Mesenchymal stem cell (in vitro differentiated cells and primary cell): ENCODE results near the gene C1orf35.
"Not testable (repeated sequence)": the region's sequence is repeated elsewhere in the genome, so short reads cannot be mapped to it uniquely, and the experiment has no call there.

ENCODE experiments used
- DNase-seq: peaks from one replicate; pipeline ENCODE4 v3.0.0-alpha.2; 2013
- H2AFZ ChIP-seq: one replicate; pipeline ENCODE4 v1.6.1; 2013; ENCODE audit warnings: low read depth, mild to moderate bottlenecking, control low read depth, inconsistent platforms, low read length, moderate library complexity
- H2AK5ac ChIP-seq: 2 replicates; pipeline ENCODE4 v1.6.1; 2013; ENCODE audit warnings: low read length, moderate library complexity, mild to moderate bottlenecking, inconsistent platforms; ENCODE audit not compliant: severe bottlenecking
- H2BK120ac ChIP-seq: one replicate; pipeline ENCODE4 v1.6.1; 2013; ENCODE audit warnings: low read depth, mild to moderate bottlenecking, inconsistent platforms, low read length, moderate library complexity
- H2BK12ac ChIP-seq, 2 experiments: one replicate each; pipeline ENCODE4 v1.6.1; 2013; ENCODE audit warnings: inconsistent platforms in 2 of 2, low read length in 2 of 2, mild to moderate bottlenecking in 2 of 2, moderate library complexity in 2 of 2, control low read depth in 1 of 2
- H2BK15ac ChIP-seq: one replicate; pipeline ENCODE4 v1.6.1; 2013; ENCODE audit warnings: mild to moderate bottlenecking, low read depth, inconsistent platforms; ENCODE audit not compliant: poor library complexity, severe bottlenecking
- H2BK5ac ChIP-seq: 2 replicates; pipeline ENCODE4 v1.6.1; 2013; ENCODE audit warnings: low read depth, mild to moderate bottlenecking, low read length, control low read depth, inconsistent platforms; ENCODE audit not compliant: poor library complexity, severe bottlenecking
- H3K14ac ChIP-seq, 2 experiments: one replicate each; pipeline ENCODE4 v1.6.1; 2013; ENCODE audit warnings: inconsistent platforms in 2 of 2, low read length in 2 of 2, control low read depth in 1 of 2, mild to moderate bottlenecking in 1 of 2, moderate library complexity in 1 of 2
- H3K18ac ChIP-seq, 2 experiments: one replicate each; pipeline ENCODE4 v1.6.1; 2013; ENCODE audit warnings: inconsistent platforms in 2 of 2, low read length in 2 of 2, control low read depth in 1 of 2, low read depth in 1 of 2, mild to moderate bottlenecking in 1 of 2
- H3K23ac ChIP-seq, 2 experiments: one replicate each; pipeline ENCODE4 v1.6.1; 2013; ENCODE audit warnings: inconsistent platforms in 2 of 2, low read length in 2 of 2, mild to moderate bottlenecking in 2 of 2, moderate library complexity in 2 of 2, control low read depth in 1 of 2
- H3K27ac ChIP-seq: 2 replicates; pipeline ENCODE4 v1.5.1; 2013; ENCODE audit warnings: mild to moderate bottlenecking, moderate library complexity, low read length, control low read depth, inconsistent platforms; ENCODE audit not compliant: poor library complexity, severe bottlenecking
- H3K27me3 ChIP-seq, 2 experiments: 2 replicates each; pipeline versions ENCODE4 v1.6.1 to v1.7.0; 2013; ENCODE audit warnings: low read length in 2 of 2, mild to moderate bottlenecking in 2 of 2, moderate library complexity in 2 of 2, control low read depth in 1 of 2, inconsistent platforms in 1 of 2; ENCODE audit not compliant: control insufficient read depth in 1 of 2, insufficient read depth in 1 of 2
- H3K36me3 ChIP-seq, 2 experiments: 2 replicates each; pipeline versions ENCODE4 v1.6.1 to v1.7.0; 2013; ENCODE audit warnings: low read length in 2 of 2, control low read depth in 1 of 2, inconsistent platforms in 1 of 2, low read depth in 1 of 2, mild to moderate bottlenecking in 1 of 2; ENCODE audit not compliant: insufficient read depth in 2 of 2, control insufficient read depth in 1 of 2
- H3K4ac ChIP-seq, 2 experiments: one replicate each; pipeline ENCODE4 v1.6.1; 2013; ENCODE audit warnings: inconsistent platforms in 2 of 2, low read length in 2 of 2, mild to moderate bottlenecking in 2 of 2, moderate library complexity in 2 of 2, control low read depth in 1 of 2, low read depth in 1 of 2
- H3K4me1 ChIP-seq: 2 replicates; pipeline ENCODE4 v1.6.1; 2013; ENCODE audit warnings: low read depth, low read length, control low read depth; ENCODE audit not compliant: control insufficient read depth, insufficient read depth
- H3K4me2 ChIP-seq: 2 replicates; pipeline ENCODE4 v1.6.1; 2013; ENCODE audit warnings: low read length, mild to moderate bottlenecking, inconsistent platforms; ENCODE audit not compliant: poor library complexity, severe bottlenecking
- H3K4me3 ChIP-seq, 2 experiments: 2 replicates each; pipeline versions ENCODE4 v1.5.1 to v1.7.0; 2013; ENCODE audit warnings: low read length in 2 of 2, mild to moderate bottlenecking in 2 of 2, control low read depth in 1 of 2, low read depth in 1 of 2; ENCODE audit not compliant: insufficient read depth in 1 of 2
- H3K79me1 ChIP-seq: replicated peaks from 2 replicates; pipeline ENCODE4 v1.6.1; 2013; ENCODE audit warnings: mild to moderate bottlenecking, control low read depth, low read length, inconsistent platforms; ENCODE audit not compliant: poor library complexity, severe bottlenecking
- H3K9ac ChIP-seq: 2 replicates; pipeline ENCODE4 v1.7.0; 2013; ENCODE audit warnings: mild to moderate bottlenecking, low read length, moderate library complexity
- H3K9me3 ChIP-seq: 2 replicates; pipeline ENCODE4 v1.7.0; 2013; ENCODE audit warnings: mild to moderate bottlenecking, low read length; ENCODE audit not compliant: control insufficient read depth
- H4K8ac ChIP-seq: one replicate; pipeline ENCODE4 v1.6.1; 2013; ENCODE audit warnings: inconsistent platforms, mild to moderate bottlenecking, low read length, moderate library complexity
- H4K91ac ChIP-seq: one replicate; pipeline ENCODE4 v1.6.1; 2013; ENCODE audit warnings: mild to moderate bottlenecking, low read length, inconsistent platforms
- WGBS: methylation state at CpG from one replicate; pipeline ENCODE4 v1.1.7; 2013; ENCODE audit warnings: mixed read lengths; 5-methylcytosine and 5-hydroxymethylcytosine counted together

Gene C1orf35

DNA sequence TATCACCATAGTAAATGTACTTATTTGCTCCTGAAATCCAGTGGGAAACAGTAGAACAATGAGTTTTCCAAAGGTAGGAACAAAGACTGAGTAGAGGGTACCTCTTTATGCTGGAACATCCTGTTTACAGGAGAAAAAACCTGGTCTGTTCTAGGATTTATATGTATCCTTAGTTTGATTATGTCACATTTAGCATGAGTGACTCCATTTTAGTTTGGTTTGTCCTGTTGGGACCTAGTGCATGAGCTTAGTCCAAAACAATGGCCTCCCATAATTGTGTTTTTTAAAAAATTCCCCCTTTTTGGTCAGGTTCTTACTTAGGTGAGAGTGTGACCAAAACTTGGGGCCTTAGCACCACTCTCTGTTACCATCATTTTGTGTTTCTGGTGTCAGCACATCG, 9.5 kb upstream of the C1orf35 start:
- no peak overlapping the region for H3K9ac ChIP-seq
- no peak overlapping the region for H2BK5ac ChIP-seq
- no peaks in the 10 kb centered on the region for H3K27me3 ChIP-seq
- H3K14ac ChIP-seq: no peak overlapping the region
- no peak overlapping the region for H4K8ac ChIP-seq
- H3K4me1 ChIP-seq: peaks cover 15% of the 10 kb centered on the region
- no peak overlapping the region for H3K27ac ChIP-seq
- no peaks in the 10 kb centered on the region for H3K9me3 ChIP-seq
- peaks cover 18% of the 10 kb centered on the region for H3K79me1 ChIP-seq
- no peak overlapping the region for H3K18ac ChIP-seq
- H2AFZ ChIP-seq: no peak overlapping the region
- DNase-seq: no peak
- H2AK5ac ChIP-seq: no peak overlapping the region
- H3K4me2 ChIP-seq: no peak overlapping the region
- no CpG with 5 or more reads among the region's 1 CpG for WGBS
- H4K91ac ChIP-seq: no peak overlapping the region
- no peak overlapping the region for H3K23ac ChIP-seq
- H3K36me3 ChIP-seq: peaks cover 2 to 4% of the 10 kb centered on the region in 2 experiments
- H2BK12ac ChIP-seq: no peak overlapping the region
- H3K4me3 ChIP-seq: no peak overlapping the region
- no peak overlapping the region for H2BK120ac ChIP-seq
- no peak overlapping the region for H2BK15ac ChIP-seq
- H3K4ac ChIP-seq: no peak overlapping the region

DNA sequence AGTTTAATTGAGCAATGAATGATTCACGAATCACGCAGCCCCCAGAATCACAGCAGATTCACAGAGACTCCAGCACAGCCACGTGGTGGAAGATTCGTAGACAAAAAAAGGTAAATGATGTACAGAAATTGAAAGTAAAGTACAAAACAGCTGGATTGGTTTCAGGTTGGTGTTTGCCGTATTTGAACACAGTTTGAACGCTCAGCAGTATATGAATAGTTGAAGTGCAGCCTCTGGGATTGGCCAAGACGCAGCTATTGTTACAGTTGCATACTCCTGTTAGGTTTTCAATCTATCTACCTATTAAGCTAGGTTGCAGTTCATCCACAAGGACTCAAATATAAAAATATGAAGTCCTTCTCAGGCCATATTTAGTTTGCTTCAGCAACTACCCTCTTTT, 9.0 kb upstream of the C1orf35 start:
- Histone ChIP-seq H3K79me1 (peaks cover 21% of the 10 kb centered on the region), H2AK5ac (no peak overlapping the region), H3K4me1 (peaks cover 18% of the 10 kb centered on the region), H2BK120ac (no peak overlapping the region), H2BK12ac (no peak overlapping the region), H3K9me3 (no peaks in the 10 kb centered on the region), H3K23ac (no peak overlapping the region), H3K27ac (no peak overlapping the region), H3K14ac (no peak overlapping the region), H2BK5ac (no peak overlapping the region), H3K27me3 (no peaks in the 10 kb centered on the region), H2AFZ (no peak overlapping the region), H3K36me3 (peaks cover 6 to 8% of the 10 kb centered on the region in 2 experiments), H3K18ac (no peak overlapping the region), H4K91ac (no peak overlapping the region), H3K9ac (no peak overlapping the region), H4K8ac (no peak overlapping the region), H3K4me3 (no peak overlapping the region), H3K4me2 (no peak overlapping the region), H3K4ac (no peak overlapping the region), H2BK15ac (no peak overlapping the region)
- DNase-seq: no peak
- WGBS: 94% methylated on average over 7 of the region's 7 CpGs

- H2BK15ac ChIP-seq, H3K9me3 ChIP-seq, H2AK5ac ChIP-seq, H3K4me2 ChIP-seq, DNase-seq, H3K18ac ChIP-seq, H4K8ac ChIP-seq, H2BK5ac ChIP-seq, H3K4ac ChIP-seq, H3K14ac ChIP-seq, H3K27ac ChIP-seq, H2BK120ac ChIP-seq, H4K91ac ChIP-seq, H3K4me3 ChIP-seq, H3K27me3 ChIP-seq, H2AFZ ChIP-seq, H3K9ac ChIP-seq, H2BK12ac ChIP-seq, H3K23ac ChIP-seq: not testable (repeated sequence)
- peaks cover 18% of the 10 kb centered on the region for H3K4me1 ChIP-seq
- H3K36me3 ChIP-seq: peaks cover 15% of the 10 kb centered on the region in 2 experiments
- 95% methylated on average over 1 of the region's 6 CpGs for WGBS
- peaks cover 25% of the 10 kb centered on the region for H3K79me1 ChIP-seq
Observed at GRCh38 chr1:228111315-228111714, 8.2 kb upstream of the C1orf35 start.

GRCh38 chr1:228110556-228110955, 7.4 kb upstream of the C1orf35 start:
- peaks cover 18% of the 10 kb centered on the region for H3K4me1 ChIP-seq
- H2BK15ac ChIP-seq: no peak overlapping the region
- H4K91ac ChIP-seq: no peak overlapping the region
- 95% methylated on average over 7 of the region's 7 CpGs for WGBS
- H3K18ac ChIP-seq: no peak overlapping the region
- H3K27me3 ChIP-seq: no peaks in the 10 kb centered on the region
- peak overlapping the region; percentile 93 for H3K9ac ChIP-seq
- no peak overlapping the region for H2BK12ac ChIP-seq
- H3K27ac ChIP-seq: no peak overlapping the region
- H2BK120ac ChIP-seq: no peak overlapping the region
- no peak overlapping the region for H2AFZ ChIP-seq
- peaks cover 25% of the 10 kb centered on the region for H3K79me1 ChIP-seq
- peak overlapping the region; percentile 94 for H3K4me2 ChIP-seq
- H3K14ac ChIP-seq: no peak overlapping the region
- H4K8ac ChIP-seq: no peak overlapping the region
- peaks cover 23% of the 10 kb centered on the region in 2 experiments for H3K36me3 ChIP-seq
- H3K9me3 ChIP-seq: no peaks in the 10 kb centered on the region
- H2BK5ac ChIP-seq: no peak overlapping the region
- H3K4me3 ChIP-seq: peak overlapping the region in 1 of 2 experiments; percentile 85
- no peak for DNase-seq
- H3K23ac ChIP-seq: no peak overlapping the region
- no peak overlapping the region for H2AK5ac ChIP-seq
- no peak overlapping the region for H3K4ac ChIP-seq
